GM21576 (cell line): ENCODE data around the gene KAZN.

ENCODE experiments used
- ATAC-seq: cut with Tn5 transposase; IDR thresholded peaks from one replicate; pipeline ENCODE4 v1.9.1; 2021; ENCODE audit warnings: mild to moderate bottlenecking, moderate library complexity; ENCODE audit not compliant: unreplicated experiment

KAZN gene

GRCh38 chr1:15158506-15159165 lies 560.2 kb downstream of the KAZN start:
- ATAC-seq, result no peak

GRCh38 chr1:15159166-15159555 lies 560.7 kb downstream of the KAZN start:
- no peak for ATAC-seq

GRCh38 chr1:15160626-15161025 lies 562.1 kb downstream of the KAZN start:
- ATAC-seq, result no peak

GRCh38 chr1:15167386-15167785 lies 568.9 kb downstream of the KAZN start:
- no peak for ATAC-seq
